ENCODE results near the gene DDR2.

DDR2 gene

DNA sequence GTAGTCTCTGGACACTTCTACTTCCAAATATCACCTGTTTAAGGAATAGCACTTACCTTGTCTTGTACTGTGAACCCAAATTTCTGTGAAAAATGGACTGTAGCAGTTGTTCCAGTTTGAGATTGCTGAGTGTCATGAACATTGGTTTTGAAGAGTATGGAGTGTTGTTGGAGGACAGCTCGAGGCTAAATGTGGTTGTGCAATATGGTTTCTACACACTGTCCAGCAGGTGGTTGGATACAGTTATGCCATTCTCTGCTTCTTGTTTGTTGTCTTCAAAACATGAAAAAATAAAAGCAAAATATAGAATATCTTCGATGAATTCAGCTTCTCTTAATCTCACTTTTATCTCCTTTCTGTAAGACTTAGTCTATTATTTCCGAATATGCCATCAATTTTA, 67.1 kb downstream of the DDR2 start:
- DNase-seq (ENCODE audit: low spot score), result no peak

DNA sequence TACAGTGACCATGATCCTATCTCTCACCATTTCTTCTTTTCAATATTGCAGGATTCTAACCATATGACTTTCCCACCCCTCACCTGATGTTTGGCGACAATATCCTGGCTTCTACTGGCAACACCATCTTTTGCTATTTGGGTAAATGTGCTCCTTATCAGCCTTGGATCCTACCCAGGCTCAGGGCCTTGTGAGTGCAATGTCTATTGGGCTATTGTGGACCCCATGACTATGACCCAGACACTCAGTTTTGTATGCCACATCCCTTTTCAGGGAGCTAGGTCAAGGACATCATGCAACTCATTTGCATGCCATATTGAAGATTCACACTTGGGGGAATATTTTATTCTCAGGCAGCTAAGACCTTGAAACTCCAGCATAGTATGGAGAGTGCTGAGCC, 67.9 kb downstream of the DDR2 start:
- DNase-seq (ENCODE audit: low spot score), result no peak

GRCh38 chr1:162701286-162701685, 69.0 kb downstream of the DDR2 start:
- no peak for DNase-seq (ENCODE audit: low spot score)

- no peak for DNase-seq (ENCODE audit: low spot score)
These were observed 70.4 kb downstream of the DDR2 start for GRCh38 chr1:162702628-162703027.

DNA sequence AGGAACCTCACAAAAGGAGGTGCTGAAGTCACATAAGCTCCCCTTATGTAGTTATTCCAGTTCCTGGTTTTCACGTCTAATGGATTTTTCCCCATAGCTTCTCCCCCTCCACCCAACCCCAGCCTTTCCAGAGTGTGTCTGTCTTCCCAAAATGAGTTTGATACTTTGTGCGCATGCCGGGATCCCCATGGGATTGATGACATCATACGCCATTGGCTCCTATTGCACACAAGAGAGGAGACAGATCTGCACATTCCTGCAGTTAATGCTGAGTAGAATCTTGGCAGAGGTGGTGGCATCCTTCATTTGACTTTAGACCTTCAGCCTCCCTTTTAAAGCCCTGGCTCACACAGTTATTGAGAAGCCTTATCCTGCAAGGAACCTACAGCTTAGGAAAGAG, 71.4 kb downstream of the DDR2 start:
- DNase-seq (ENCODE audit: low spot score), result no peak

DNA sequence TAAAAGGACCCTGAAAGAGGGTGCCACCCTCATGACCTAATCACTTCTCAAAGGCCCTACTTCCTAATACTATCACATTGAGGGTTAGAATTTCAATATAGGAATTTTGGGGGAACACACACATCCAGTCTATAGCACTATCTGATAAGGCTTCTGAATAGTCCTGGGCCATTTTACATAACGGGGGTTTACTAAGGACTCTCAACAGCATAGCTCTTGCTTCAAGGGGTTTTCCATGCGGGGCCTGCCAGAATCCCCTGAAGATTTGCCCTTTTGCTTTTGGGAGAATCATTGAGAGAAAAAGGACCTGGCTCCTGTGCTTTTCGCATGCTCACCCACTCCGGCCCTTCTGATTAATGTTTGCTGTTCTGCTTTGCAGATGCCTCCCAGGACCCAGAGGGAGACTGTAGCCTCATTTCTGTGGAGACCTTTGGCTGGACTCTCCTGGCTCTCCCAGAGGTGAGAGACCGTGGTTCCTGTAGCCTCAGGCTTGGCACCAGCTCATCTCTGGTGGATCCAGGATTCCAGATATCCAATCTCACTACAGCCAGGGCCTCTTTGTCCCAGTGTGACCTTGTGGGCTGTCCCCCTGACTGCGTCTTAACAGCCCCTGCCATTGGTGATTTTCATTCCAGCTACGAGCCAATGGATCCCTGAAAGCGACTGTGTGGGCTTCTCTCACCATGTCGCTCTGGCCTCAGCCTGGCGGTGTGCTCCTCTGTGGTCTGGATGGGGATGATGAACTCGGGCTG, 72.6 kb downstream of the DDR2 start:
- DNase-seq (ENCODE audit: low spot score), result no peak

DNA sequence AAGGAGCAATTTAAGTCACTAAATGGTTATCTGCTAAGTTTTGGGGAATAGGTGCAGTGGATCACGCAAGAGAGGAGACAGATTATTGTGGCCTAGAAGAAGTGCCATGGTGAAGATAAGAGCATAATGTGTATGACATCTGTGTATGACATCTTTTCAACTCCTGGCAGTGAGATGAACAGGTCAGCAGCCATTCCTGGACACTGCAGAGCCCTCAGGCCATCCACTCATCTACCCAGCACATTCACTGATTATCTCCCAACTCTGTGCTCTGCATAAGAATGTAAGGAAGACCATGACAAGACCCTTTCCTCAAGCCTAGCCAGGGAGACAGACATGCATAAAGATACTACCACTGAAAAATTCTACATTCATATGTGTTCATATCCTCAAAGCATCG, 73.7 kb downstream of the DDR2 start:
- DNase-seq (ENCODE audit: low spot score), result no peak

DNA sequence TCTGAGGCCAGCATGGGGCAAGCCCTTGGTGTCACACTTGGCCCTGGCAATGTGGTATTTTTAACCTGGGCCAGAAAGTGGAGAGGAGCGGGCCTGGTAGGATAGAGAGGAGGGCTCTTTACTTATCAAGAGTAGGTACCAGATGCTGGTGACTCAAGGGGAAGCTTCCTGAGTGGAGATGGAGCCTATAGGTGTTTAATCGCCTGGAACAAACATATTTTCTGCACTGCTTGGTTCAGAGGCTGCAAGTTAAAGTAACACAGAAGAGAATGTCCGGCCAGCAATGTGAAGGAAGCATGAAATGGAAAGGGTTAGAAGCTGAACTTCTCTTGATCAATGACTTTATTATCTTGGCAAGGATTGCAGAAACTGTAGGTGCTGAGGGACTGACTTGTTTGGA, 74.3 kb downstream of the DDR2 start:
- no peak for DNase-seq (ENCODE audit: low spot score)

DNA sequence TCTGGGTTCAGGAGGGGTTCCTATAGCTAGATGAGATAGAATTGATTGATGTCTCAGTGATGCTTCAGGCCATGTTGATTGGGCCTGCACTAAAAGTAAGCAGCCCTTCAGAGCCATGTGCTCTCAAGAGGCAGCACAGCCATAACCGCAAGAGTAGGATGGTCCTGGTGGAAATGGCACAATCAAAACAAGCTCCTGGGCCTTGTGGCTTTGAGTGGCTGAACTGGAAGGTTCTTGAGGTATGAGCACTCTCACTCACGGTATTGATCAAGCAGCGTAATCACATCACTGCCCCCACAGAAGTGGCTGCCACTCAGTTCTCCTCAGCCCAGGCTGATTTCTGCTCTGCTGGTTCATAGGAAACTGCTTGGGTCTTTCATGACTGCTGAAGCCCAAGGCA, 76.0 kb downstream of the DDR2 start:
- no peak for DNase-seq (ENCODE audit: low spot score)

- DNase-seq (ENCODE audit: low spot score), result no peak
These were observed 77.0 kb downstream of the DDR2 start for GRCh38 chr1:162709132-162709860.

GRCh38 chr1:162709870-162710269, 77.6 kb downstream of the DDR2 start:
- no peak for DNase-seq (ENCODE audit: low spot score)

DNA sequence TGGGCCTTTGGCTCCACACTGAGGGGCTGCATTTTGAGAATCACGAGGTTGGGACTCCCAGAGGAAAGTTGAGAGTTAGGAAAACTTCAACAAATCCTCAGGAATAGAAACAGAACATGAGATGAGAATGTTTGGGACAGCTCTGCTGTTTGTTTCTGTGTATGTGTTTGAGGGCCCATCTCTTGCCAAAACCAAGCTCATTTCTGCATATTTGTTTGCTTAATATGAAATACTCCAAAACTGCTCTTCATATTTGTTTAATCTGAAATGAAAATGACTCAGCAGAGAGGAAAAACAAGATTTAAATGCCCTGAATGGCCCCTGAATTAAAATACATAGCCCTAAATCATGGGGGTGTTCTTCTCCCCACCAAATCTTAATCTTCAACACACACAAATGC, 78.1 kb downstream of the DDR2 start:
- DNase-seq (ENCODE audit: low spot score), result no peak

GRCh38 chr1:162710780-162711465, 78.7 kb downstream of the DDR2 start:
- DNase-seq (ENCODE audit: low spot score), result no peak

DNA sequence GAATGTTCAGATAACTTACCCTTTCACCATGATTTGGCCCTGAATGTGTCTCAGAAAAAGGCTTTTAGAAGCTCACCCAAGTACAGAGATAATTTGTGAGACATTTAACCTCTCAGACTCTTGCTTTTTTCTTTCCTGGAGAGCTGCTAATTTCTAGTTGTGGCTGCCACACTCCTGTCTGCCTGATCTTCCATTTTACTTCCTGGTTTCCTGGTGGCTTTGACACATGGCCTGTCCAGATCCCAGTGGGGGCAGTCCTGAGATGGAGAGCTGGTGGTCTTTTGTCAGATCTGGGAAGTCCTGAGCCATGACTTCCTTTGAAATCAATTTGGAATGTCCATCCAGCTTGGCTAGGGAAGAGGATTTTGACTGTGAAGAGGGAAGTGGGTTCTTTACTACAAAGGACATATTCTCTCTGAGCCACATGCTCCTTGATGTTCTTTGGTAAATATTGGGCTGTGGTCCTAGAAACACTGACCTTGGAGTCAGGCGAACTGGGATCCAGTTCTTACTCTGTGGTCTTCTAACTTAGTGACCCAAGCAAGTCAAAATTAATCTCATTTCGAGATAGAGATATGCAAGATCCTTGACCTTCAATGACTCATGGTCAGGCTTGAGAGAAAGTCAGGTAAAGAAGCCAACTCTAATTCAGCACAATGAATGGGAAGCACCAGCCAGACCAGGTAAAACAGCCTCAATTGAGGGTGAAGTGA, 80.2 kb downstream of the DDR2 start:
- DNase-seq (ENCODE audit: low spot score), result no peak

GRCh38 chr1:162716123-162716522, 83.9 kb downstream of the DDR2 start:
- no peak for DNase-seq (ENCODE audit: low spot score)

DNA sequence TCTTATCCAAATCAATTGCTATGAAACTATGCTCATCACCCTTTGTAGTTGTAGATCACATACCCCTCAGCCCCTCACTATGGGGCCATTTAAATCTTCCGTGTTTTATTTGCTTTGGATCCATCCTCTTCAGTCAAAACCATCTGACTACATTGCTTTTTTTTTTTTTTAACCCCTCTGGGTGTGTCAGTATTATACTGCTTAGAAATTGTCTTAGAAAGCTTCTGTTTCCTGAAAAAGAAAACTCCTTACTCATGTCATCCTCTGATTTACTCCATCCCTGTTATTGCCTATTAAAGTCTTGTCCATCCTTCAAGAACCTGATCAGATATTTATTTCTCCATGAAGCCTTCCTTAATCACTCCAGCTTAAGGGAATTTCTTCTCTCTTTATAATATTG, 84.3 kb downstream of the DDR2 start:
- no peak for DNase-seq (ENCODE audit: low spot score)

GRCh38 chr1:162717548-162718184, 85.4 kb downstream of the DDR2 start:
- no peak for DNase-seq (ENCODE audit: low spot score)

DNA sequence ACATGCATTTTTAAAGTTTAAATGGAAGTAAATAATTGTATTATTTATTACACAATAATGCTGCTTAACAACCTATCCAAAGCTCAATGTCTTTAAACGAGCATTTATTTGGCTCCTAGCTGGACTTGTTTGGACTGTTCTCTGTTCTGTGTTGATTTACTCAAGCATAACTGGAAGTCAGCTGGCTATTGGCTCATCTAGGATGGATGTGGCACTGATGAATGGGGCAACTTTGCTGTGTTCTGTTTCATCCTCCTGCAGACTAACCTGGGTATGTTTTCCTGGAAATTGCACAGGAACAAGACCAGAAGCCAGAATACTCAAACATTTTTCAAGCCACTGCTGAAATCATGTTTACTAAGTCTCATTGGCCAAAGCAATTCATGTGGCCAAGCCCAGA, 87.4 kb downstream of the DDR2 start:
- no peak for DNase-seq (ENCODE audit: low spot score)

DNA sequence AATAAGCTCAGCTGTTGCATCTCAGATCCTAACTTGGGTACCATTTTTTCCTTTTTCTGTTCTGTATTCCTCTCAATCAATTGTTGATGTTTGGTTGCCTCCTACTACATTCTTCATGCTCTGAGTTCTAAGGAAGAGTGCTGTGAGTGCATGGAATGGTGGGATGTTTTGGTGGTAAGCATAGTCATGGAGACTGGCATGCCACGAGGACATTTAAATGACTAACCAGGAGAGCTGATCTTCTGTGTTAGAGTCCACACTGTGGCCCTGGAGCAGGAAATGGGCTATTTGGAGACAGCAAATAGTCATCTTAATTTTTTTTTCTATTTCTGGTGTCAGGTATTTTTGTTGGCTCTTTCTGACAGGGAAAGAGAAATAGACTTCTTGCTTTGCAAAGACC, 88.7 kb downstream of the DDR2 start:
- DNase-seq (ENCODE audit: low spot score), result no peak

GRCh38 chr1:162721471-162721870, 89.2 kb downstream of the DDR2 start:
- DNase-seq (ENCODE audit: low spot score), result no peak

GRCh38 chr1:162722036-162722435, 89.8 kb downstream of the DDR2 start:
- DNase-seq (ENCODE audit: low spot score), result no peak

- DNase-seq (ENCODE audit: low spot score), result peak; percentile 7
These were observed 92.4 kb downstream of the DDR2 start for GRCh38 chr1:162724583-162725120.

All from globus pallidus (tissue), 1 donor.